Neural cell (in vitro differentiated cells): Measurements from ENCODE around the gene PRCC.

ENCODE experiments used
- EP300 ChIP-seq: fragments of 450-650 bp; conservative IDR thresholded peaks from 2 replicates; pipeline ENCODE4 v1.6.1; 2014; ENCODE audit warnings: antibody characterized with exemption, mild to moderate bottlenecking, moderate library complexity; ENCODE audit not compliant: poor library complexity, severe bottlenecking
- EZH2 ChIP-seq: fragments of 200-600, 300-800 bp; shearing (Covaris generic), sonication (generic); IDR thresholded peaks from 2 replicates; pipeline ENCODE4 v1.6.1; 2014; ENCODE audit warnings: antibody characterized with exemption, low read length, borderline replicate concordance, mild to moderate bottlenecking; ENCODE audit not compliant: insufficient read depth, poor library complexity, severe bottlenecking
- POLR2AphosphoS5 ChIP-seq: IDR thresholded peaks from 2 replicates; pipeline ENCODE4 v1.6.1; 2012
- RAD21 ChIP-seq: fragments of 450-650 bp; conservative IDR thresholded peaks from 2 replicates; pipeline ENCODE4 v1.6.1; 2014; ENCODE audit warnings: antibody characterized with exemption, mild to moderate bottlenecking, moderate library complexity
- TAF1 ChIP-seq: IDR thresholded peaks from 2 replicates; pipeline ENCODE4 v1.6.1; 2012; ENCODE audit warnings: low read depth
- TF ChIP-seq, protein P1 (sequence below): fragments of 450-650 bp; IDR thresholded peaks from 2 replicates; pipeline ENCODE4 v1.5.1; 2014; ENCODE audit warnings: antibody characterized with exemption, mild to moderate bottlenecking, moderate library complexity; ENCODE audit not compliant: poor library complexity, severe bottlenecking

DNA sequence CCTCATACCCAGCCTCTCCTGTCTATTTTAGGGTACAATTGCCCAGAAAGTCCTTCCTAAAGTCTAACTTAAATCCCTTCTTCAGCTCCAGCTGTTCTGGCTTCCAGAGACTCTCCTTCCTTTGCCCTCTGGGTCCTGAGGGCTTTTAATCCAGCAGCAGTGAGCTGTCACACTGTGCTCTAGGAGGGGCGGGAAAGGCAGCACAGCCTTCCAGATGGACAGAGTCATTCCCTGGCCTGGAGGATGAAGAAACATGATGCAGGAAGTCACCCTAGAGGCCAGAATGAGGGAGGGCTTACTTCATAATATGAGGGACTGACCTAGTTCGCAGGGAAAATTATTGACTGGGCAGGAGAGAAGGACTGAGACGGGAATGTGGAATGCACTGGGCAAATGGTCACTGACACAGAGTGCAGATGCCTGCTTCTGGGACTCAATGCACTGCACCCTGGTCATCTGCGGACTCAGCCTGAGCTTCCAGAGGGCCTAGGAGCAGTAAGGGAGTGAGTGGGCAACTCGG lies 48.0 kb downstream of the PRCC start:
- TF ChIP-seq, protein P1, sequence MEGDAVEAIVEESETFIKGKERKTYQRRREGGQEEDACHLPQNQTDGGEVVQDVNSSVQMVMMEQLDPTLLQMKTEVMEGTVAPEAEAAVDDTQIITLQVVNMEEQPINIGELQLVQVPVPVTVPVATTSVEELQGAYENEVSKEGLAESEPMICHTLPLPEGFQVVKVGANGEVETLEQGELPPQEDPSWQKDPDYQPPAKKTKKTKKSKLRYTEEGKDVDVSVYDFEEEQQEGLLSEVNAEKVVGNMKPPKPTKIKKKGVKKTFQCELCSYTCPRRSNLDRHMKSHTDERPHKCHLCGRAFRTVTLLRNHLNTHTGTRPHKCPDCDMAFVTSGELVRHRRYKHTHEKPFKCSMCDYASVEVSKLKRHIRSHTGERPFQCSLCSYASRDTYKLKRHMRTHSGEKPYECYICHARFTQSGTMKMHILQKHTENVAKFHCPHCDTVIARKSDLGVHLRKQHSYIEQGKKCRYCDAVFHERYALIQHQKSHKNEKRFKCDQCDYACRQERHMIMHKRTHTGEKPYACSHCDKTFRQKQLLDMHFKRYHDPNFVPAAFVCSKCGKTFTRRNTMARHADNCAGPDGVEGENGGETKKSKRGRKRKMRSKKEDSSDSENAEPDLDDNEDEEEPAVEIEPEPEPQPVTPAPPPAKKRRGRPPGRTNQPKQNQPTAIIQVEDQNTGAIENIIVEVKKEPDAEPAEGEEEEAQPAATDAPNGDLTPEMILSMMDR, result no peak
- TF ChIP-seq TAF1, result no peak
- no peak for TF ChIP-seq EP300
- no peak for TF ChIP-seq POLR2AphosphoS5
- TF ChIP-seq EZH2, result no peak
- no peak for TF ChIP-seq RAD21
